Breast epithelium (tissue), 4 donors: ENCODE measurements around the gene FYN. TPM values are rescaled to one million over a fixed set of nuclear protein-coding genes. Genes with fewer than 3 reads are reported as not detected.
A peak's percentile ranks its signal among the peaks of the same experiment; 100 is the strongest.

Experiments used
- DNase-seq, 2 donors: peaks; one replicate each; pipeline ENCODE4 v3.0.0-alpha.2; 2019; ENCODE audit warnings: low spot score in 2 of 2
- H3K27ac ChIP-seq, 2 donors: fragments of 200-600 bp; sonication (generic) in 1 of 2; one replicate each; pipeline ENCODE4 v1.5.1; 2016 to 2019; ENCODE audit warnings: mild to moderate bottlenecking in 1 of 2
- H3K27me3 ChIP-seq, 2 donors: fragments of 200-600 bp; sonication (generic) in 1 of 2; one replicate each; pipeline versions ENCODE4 v1.5.1 to v1.6.0; 2017 to 2019; ENCODE audit warnings: control low read depth in 1 of 2, mild to moderate bottlenecking in 1 of 2
- H3K36me3 ChIP-seq: fragments of 200-600 bp; one replicate; pipeline ENCODE4 v1.5.1; 2019
- H3K4me1 ChIP-seq, 2 donors: fragments of 200-600 bp; sonication (generic); one replicate each; pipeline ENCODE4 v1.5.1; 2016 to 2019; ENCODE audit warnings: control low read depth in 1 of 2
- H3K4me3 ChIP-seq, 3 donors: fragments of 200-600 bp; sonication (generic); 1 replicate in 2 of 3; 2 replicates in 1 of 3; pipeline ENCODE4 v1.5.1; 2016 to 2019; ENCODE audit warnings: mild to moderate bottlenecking in 3 of 3, moderate library complexity in 2 of 3
- H3K9me3 ChIP-seq, 2 donors: fragments of 200-600 bp; sonication (generic) in 1 of 2; one replicate each; pipeline ENCODE4 v1.5.1; 2016 to 2019; ENCODE audit warnings: control low read depth in 1 of 2
- CTCF ChIP-seq, 3 donors: fragments of 450-650 bp; IDR thresholded peaks; one replicate each; pipeline ENCODE4 v1.5.1; 2016 to 2017; ENCODE audit warnings: antibody characterized with exemption in 3 of 3, mild to moderate bottlenecking in 3 of 3, moderate library complexity in 3 of 3
- POLR2A ChIP-seq: fragments of 450-650 bp; IDR thresholded peaks from one replicate; pipeline ENCODE4 v1.6.1; 2016; ENCODE audit warnings: antibody characterized with exemption, mild to moderate bottlenecking, moderate library complexity
- POLR2AphosphoS5 ChIP-seq, 3 donors: sonication (generic); formaldehyde crosslinking; IDR thresholded peaks; one replicate each; pipeline ENCODE4 v1.6.1; 2017; ENCODE audit warnings: antibody characterized with exemption in 3 of 3
- intact Hi-C: fragments of 100-400 bp; cut with DNase I; formaldehyde crosslinking; loops from one replicate; pipeline ENCODE4 v1.15.1; 2023; ENCODE audit warnings: low total_unique reads
- total RNA-seq, 3 donors: library from RNA; depleted of rRNA; stranded (reverse); fragments of >200 nt; gene quantifications; one replicate each; pipeline ENCODE4 v1.1.0, GENCODE V29; 2016

Gene FYN
- total RNA-seq, 3 donors from 2014 or later = 44.8 to 209 (median 111) TPM

- Histone ChIP-seq H3K4me1 (no peaks in the 10 kb centered on the region), H3K27me3 (no peaks in the 10 kb centered on the region), H3K36me3 (no peaks in the 10 kb centered on the region), H3K9me3 (no peaks in the 10 kb centered on the region), H3K4me3 (no peak overlapping the region), H3K27ac (no peak overlapping the region)
- intact Hi-C loops = no loop called here
- TF ChIP-seq POLR2A = no peak
- no peak for TF ChIP-seq POLR2AphosphoS5 (IDR thresholded peaks at IDR 0.05)
- TF ChIP-seq CTCF (IDR thresholded peaks at IDR 0.05) = no peak
- DNase-seq = no peak
Measured at GRCh38 chr6:111631903-111632460, 241.3 kb downstream of the FYN start.

GRCh38 chr6:111631018-111631417, 242.2 kb downstream of the FYN start:
- Histone ChIP-seq H3K27ac (peak overlapping the region in 1 of 2 donors; percentile 25), H3K27me3 (no peaks in the 10 kb centered on the region), H3K9me3 (no peaks in the 10 kb centered on the region), H3K4me3 (no peak overlapping the region), H3K4me1 (no peaks in the 10 kb centered on the region), H3K36me3 (no peaks in the 10 kb centered on the region)
- DNase-seq = no peak
- intact Hi-C loops = no loop called here
- TF ChIP-seq CTCF (IDR thresholded peaks at IDR 0.05) (no peak), POLR2AphosphoS5 (IDR thresholded peaks at IDR 0.05) (no peak), POLR2A (no peak)

- intact Hi-C loops = no loop called here
- H3K9me3 ChIP-seq = no peaks in the 10 kb centered on the region
- DNase-seq = no peak
- TF ChIP-seq POLR2AphosphoS5 (IDR thresholded peaks at IDR 0.05) = peak in 1 of 3 donors; percentile 20
- no peak for TF ChIP-seq POLR2A
- TF ChIP-seq CTCF (IDR thresholded peaks at IDR 0.05) = no peak
- peak overlapping the region; percentile 73 to 89 for H3K27ac ChIP-seq
- no peaks in the 10 kb centered on the region for H3K27me3 ChIP-seq
- peak overlapping the region in 1 of 3 donors; percentile 12 for H3K4me3 ChIP-seq
- no peaks in the 10 kb centered on the region for H3K36me3 ChIP-seq
- no peaks in the 10 kb centered on the region for H3K4me1 ChIP-seq
Measured at GRCh38 chr6:111628142-111628850, 245.0 kb downstream of the FYN start.

- TF ChIP-seq CTCF (IDR thresholded peaks at IDR 0.05) (no peak), POLR2A (no peak), POLR2AphosphoS5 (IDR thresholded peaks at IDR 0.05) (no peak)
- Histone ChIP-seq H3K36me3 (no peaks in the 10 kb centered on the region), H3K9me3 (no peaks in the 10 kb centered on the region), H3K4me1 (no peaks in the 10 kb centered on the region), H3K4me3 (peak overlapping the region; percentile 16 to 49 (median 18)), H3K27me3 (no peaks in the 10 kb centered on the region), H3K27ac (peak overlapping the region; percentile 39 to 52)
- DNase-seq = no peak
- intact Hi-C loops = no loop called here
Measured at GRCh38 chr6:111626441-111626840, 246.8 kb downstream of the FYN start.
